Right lobe of liver (tissue), 4 donors: ENCODE data around the gene RCL1.

Source experiments
- POLR2A ChIP-seq: fragments of 450-650 bp; IDR thresholded peaks from one replicate; pipeline ENCODE4 v1.6.1; 2017; ENCODE audit warnings: antibody characterized with exemption, mild to moderate bottlenecking
- TF ChIP-seq, protein P1 (sequence below), 4 donors: fragments of 200-600 bp in 3 of 4; fragments of 450-650 bp in 1 of 4; IDR thresholded peaks; one replicate each; pipeline versions ENCODE4 v1.5.1 to v1.8.0; 2016 to 2022; ENCODE audit warnings: antibody characterized with exemption in 4 of 4, mild to moderate bottlenecking in 2 of 4
- donor health status: DM: no; HTN: no; CAD: no.
- donor health status: DM: no; HTN: no; CAD: no.
- donor health status: DM: no; HTN: yes; CAD: no.

DNA sequence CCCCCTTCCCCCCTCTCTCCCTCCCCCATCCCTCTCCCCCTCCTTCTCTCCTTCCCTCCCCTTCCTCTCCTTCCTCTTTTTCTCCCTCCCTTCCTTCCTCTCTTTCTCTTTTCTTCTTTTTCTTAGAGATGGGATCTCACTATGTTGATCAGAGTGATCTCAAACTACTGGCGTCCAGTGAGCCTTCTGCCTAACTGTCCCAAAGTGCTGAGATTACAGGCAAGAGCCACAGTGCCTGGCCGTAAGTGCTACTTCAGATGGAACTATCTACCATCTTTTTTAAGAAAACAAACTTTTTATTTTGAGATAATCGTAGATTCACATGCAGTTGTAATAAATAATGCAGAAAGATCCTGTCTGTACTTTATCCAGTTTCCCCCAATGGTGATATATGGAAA is 6.3 kb downstream of the RCL1 start:
- TF ChIP-seq, protein P1, sequence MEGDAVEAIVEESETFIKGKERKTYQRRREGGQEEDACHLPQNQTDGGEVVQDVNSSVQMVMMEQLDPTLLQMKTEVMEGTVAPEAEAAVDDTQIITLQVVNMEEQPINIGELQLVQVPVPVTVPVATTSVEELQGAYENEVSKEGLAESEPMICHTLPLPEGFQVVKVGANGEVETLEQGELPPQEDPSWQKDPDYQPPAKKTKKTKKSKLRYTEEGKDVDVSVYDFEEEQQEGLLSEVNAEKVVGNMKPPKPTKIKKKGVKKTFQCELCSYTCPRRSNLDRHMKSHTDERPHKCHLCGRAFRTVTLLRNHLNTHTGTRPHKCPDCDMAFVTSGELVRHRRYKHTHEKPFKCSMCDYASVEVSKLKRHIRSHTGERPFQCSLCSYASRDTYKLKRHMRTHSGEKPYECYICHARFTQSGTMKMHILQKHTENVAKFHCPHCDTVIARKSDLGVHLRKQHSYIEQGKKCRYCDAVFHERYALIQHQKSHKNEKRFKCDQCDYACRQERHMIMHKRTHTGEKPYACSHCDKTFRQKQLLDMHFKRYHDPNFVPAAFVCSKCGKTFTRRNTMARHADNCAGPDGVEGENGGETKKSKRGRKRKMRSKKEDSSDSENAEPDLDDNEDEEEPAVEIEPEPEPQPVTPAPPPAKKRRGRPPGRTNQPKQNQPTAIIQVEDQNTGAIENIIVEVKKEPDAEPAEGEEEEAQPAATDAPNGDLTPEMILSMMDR (IDR thresholded peaks at IDR 0.05): no peak
- no peak for TF ChIP-seq POLR2A
